PC-3 (cell line): ENCODE data around the gene PDLIM5. TPM values are rescaled to one million over a fixed set of nuclear protein-coding genes. Genes with fewer than 3 reads are reported as not detected.
A peak's percentile ranks its signal among the peaks of the same experiment; 100 is the strongest.
"Not testable (repeated sequence)": the region's sequence is repeated elsewhere in the genome, so short reads cannot be mapped to it uniquely, and the experiment has no call there.

Experiments
- ATAC-seq: fragments of 200-7000 bp; cut with Tn5 transposase; 2 replicates; pipeline ENCODE4 v1.9.1; 2020; ENCODE audit warnings: mild to moderate bottlenecking, moderate library complexity
- BruUV-seq: library from RNA; stranded (reverse); fragments of 400-500 nt; replicated peaks from 2 replicates; lab custom pipeline; 2021; lab: Mats Ljungman, UMichigan
- CTCF ChIA-PET: fragments of 300-600 bp; sonication (Branson Sonifier 250); formaldehyde crosslinking; loops from one replicate; lab custom pipeline; 2022; ENCODE audit warnings: antibody characterized with exemption; lab: Charles Lee
- POLR2A ChIA-PET: fragments of 300-600 bp; sonication (Branson Sonifier 250); formaldehyde crosslinking; loops from one replicate; lab custom pipeline; 2022; ENCODE audit warnings: antibody characterized with exemption; ENCODE audit not compliant: unreplicated experiment; lab: Charles Lee
- DNase-seq: peaks from one replicate; pipeline ENCODE4 v3.0.0-alpha.2; 2015
- H2AFZ ChIP-seq: fragments of 300-600 bp; sonication (generic); 2 replicates; pipeline ENCODE4 v1.6.0; 2016; ENCODE audit warnings: antibody characterized with exemption, low read length
- H3F3A ChIP-seq: fragments of 300-600 bp; sonication (generic); one replicate; pipeline ENCODE4 v1.6.0; 2017; ENCODE audit warnings: antibody characterized with exemption, low read length, control low read depth, mild to moderate bottlenecking; ENCODE audit not compliant: unreplicated experiment
- H3K27ac ChIP-seq: fragments of 300-600 bp; sonication (generic); 2 replicates; pipeline ENCODE4 v1.5.1; 2016; ENCODE audit warnings: mild to moderate bottlenecking, low read length
- H3K27me3 ChIP-seq: fragments of 300-600 bp; sonication (generic); 2 replicates; pipeline ENCODE4 v1.6.1; 2016; ENCODE audit warnings: low read length, mixed read lengths
- H3K36me3 ChIP-seq: fragments of 300-600 bp; sonication (generic); 2 replicates; pipeline ENCODE4 v1.6.1; 2016; ENCODE audit warnings: low read depth, mixed run types, low read length, mixed read lengths
- H3K4me1 ChIP-seq: fragments of 300-600 bp; sonication (generic); 2 replicates; pipeline ENCODE4 v1.5.1; 2016; ENCODE audit warnings: low read length; ENCODE audit not compliant: insufficient read depth
- H3K4me2 ChIP-seq: fragments of 300-600 bp; sonication (generic); 2 replicates; pipeline ENCODE4 v1.6.0; 2016; ENCODE audit warnings: low read length
- H3K4me3 ChIP-seq: fragments of 300-600 bp; sonication (generic); 2 replicates; pipeline ENCODE4 v1.5.1; 2016; ENCODE audit warnings: mild to moderate bottlenecking, low read length, mixed read lengths
- H3K79me2 ChIP-seq: fragments of 300-600 bp; sonication (generic); 2 replicates; pipeline ENCODE4 v1.6.1; 2017; ENCODE audit warnings: low read length, mixed read lengths
- H3K9ac ChIP-seq: fragments of 300-600 bp; sonication (generic); 2 replicates; pipeline ENCODE4 v1.6.0; 2016; ENCODE audit warnings: mild to moderate bottlenecking, low read length
- H3K9me2 ChIP-seq: fragments of 300-600 bp; sonication (generic); replicated peaks from 2 replicates; pipeline ENCODE4 v1.6.1; 2016; ENCODE audit warnings: mixed run types, low read length, mixed read lengths
- H3K9me3 ChIP-seq: fragments of 300-600 bp; sonication (generic); 2 replicates; pipeline ENCODE4 v1.6.1; 2016; ENCODE audit warnings: low read length, mixed read lengths
- H4K20me1 ChIP-seq: fragments of 300-600 bp; sonication (generic); 2 replicates; pipeline ENCODE4 v1.6.1; 2016; ENCODE audit warnings: low read length, mixed read lengths
- CTCF ChIP-seq: fragments of 300-600 bp; sonication (generic); conservative IDR thresholded peaks from 2 replicates; pipeline ENCODE4 v1.5.1; 2017; ENCODE audit warnings: antibody characterized with exemption, low read depth, mild to moderate bottlenecking, low read length
- EZH2 ChIP-seq: fragments of 300-600 bp; sonication (generic); IDR thresholded peaks from one replicate; pipeline ENCODE4 v1.6.1; 2017; ENCODE audit warnings: antibody characterized with exemption, mild to moderate bottlenecking, low read length; ENCODE audit not compliant: unreplicated experiment
- EZH2phosphoT487 ChIP-seq: fragments of 300-600 bp; sonication (generic); IDR thresholded peaks from 2 replicates; pipeline ENCODE4 v1.6.1; 2018; ENCODE audit warnings: mild to moderate bottlenecking, antibody characterized with exemption, low read length, borderline replicate concordance
- intact Hi-C: fragments of 100-400 bp; cut with micrococcal nuclease; formaldehyde crosslinking; loops from 2 replicates; pipeline ENCODE4 v1.9.0; 2023
- total RNA-seq: library from RNA; depleted of rRNA; stranded (reverse); fragments of >200 nt; gene quantifications from 2 replicates; pipeline ENCODE4 v1.2.3, GENCODE V29; 2014

Gene PDLIM5
- total RNA-seq, 1 experiment from 2014 or later = 57.8 TPM

- BruUV-seq = no TSS peak
- ATAC-seq (no peak), DNase-seq (no peak)
- Histone ChIP-seq H3K79me2 (peaks cover 32% of the 10 kb centered on the region), H3K9ac (no peak overlapping the region), H3K9me2 (no peaks in the 10 kb centered on the region), H3K36me3 (no peaks in the 10 kb centered on the region), H3K27me3 (no peaks in the 10 kb centered on the region), H3K4me1 (peaks cover 29% of the 10 kb centered on the region), H2AFZ (no peak overlapping the region), H3K4me2 (no peak overlapping the region), H3F3A (no peaks in the 10 kb centered on the region), H3K4me3 (no peak overlapping the region), H4K20me1 (no peaks in the 10 kb centered on the region), H3K9me3 (no peaks in the 10 kb centered on the region), H3K27ac (no peak overlapping the region)
- intact Hi-C loops = no loop called here
- ChIA-PET CTCF (no interaction called here), POLR2A (no interaction called here)
- TF ChIP-seq CTCF = no peak
- TF ChIP-seq EZH2 = no peak
- no peak for TF ChIP-seq EZH2phosphoT487
Measured at GRCh38 chr4:94551643-94552564, 100.2 kb downstream of the PDLIM5 start.

- H3K9me2 ChIP-seq, intact Hi-C loops, H3K27me3 ChIP-seq, DNase-seq, H4K20me1 ChIP-seq, ATAC-seq, H2AFZ ChIP-seq, H3K9ac ChIP-seq, H3K9me3 ChIP-seq, POLR2A ChIA-PET, H3K27ac ChIP-seq, H3K4me3 ChIP-seq, BruUV-seq, H3F3A ChIP-seq, H3K4me2 ChIP-seq, CTCF ChIA-PET, H3K36me3 ChIP-seq: not testable (repeated sequence)
- peaks cover 27% of the 10 kb centered on the region for H3K4me1 ChIP-seq
- H3K79me2 ChIP-seq = peaks cover 11% of the 10 kb centered on the region
Measured at GRCh38 chr4:94556047-94556446, 104.3 kb downstream of the PDLIM5 start.

GRCh38 chr4:94557632-94558031, 105.9 kb downstream of the PDLIM5 start:
- H3F3A ChIP-seq, H3K4me3 ChIP-seq, CTCF ChIA-PET, BruUV-seq, H3K9me2 ChIP-seq, ATAC-seq, DNase-seq, H3K4me2 ChIP-seq, H3K36me3 ChIP-seq, H4K20me1 ChIP-seq, H3K9me3 ChIP-seq, POLR2A ChIA-PET, intact Hi-C loops, H3K27me3 ChIP-seq, H3K9ac ChIP-seq, H2AFZ ChIP-seq: not testable (repeated sequence)
- H3K27ac ChIP-seq = peak overlapping the region; percentile 60; the same call in 1 of the 2 replicates
- peaks cover 19% of the 10 kb centered on the region for H3K79me2 ChIP-seq
- H3K4me1 ChIP-seq = peaks cover 38% of the 10 kb centered on the region
